ENCODE data around the gene SRRM2.

GRCh38 chr16:2804728-2805127 is 52.3 kb downstream of the SRRM2 start:
- no peak for TF ChIP-seq CTCF (IDR thresholded peaks at IDR 0.05; ENCODE audit: low read depth, low read length)
- no peak for TF ChIP-seq EZH2phosphoT487 (IDR thresholded peaks at IDR 0.05; ENCODE audit: low read depth)
